Stimulated activated naive CD8-positive, alpha-beta T cell treated with anti-CD3 and anti-CD28 coated beads, Interleukin-15, Interleukin-2, amounts not matched to agents 100 U/mL and 50 U/mL, for 24 hours (primary cell): ENCODE measurements around the gene WFDC8.
"Not testable (repeated sequence)": the region's sequence is repeated elsewhere in the genome, so short reads cannot be mapped to it uniquely, and the experiment has no call there.

Experiments used
- ATAC-seq: fragments of 150-1000 bp; cut with Tn5 transposase; one replicate; pipeline ENCODE4 v1.10.0; 2021
- DNase-seq: peaks from one replicate; pipeline ENCODE4 v3.0.0; 2021

Gene WFDC8

GRCh38 chr20:45579184-45579583 is at the start of gene WFDC8:
Gene WFDC8 (minus strand): TSS chr20:45579284. CDS start chr20:45579247, 37 bp downstream.
- DNase-seq (no peak), ATAC-seq (no peak)

GRCh38 chr20:45626540-45626939 is 47.5 kb upstream of the WFDC8 start:
- DNase-seq (no peak), ATAC-seq (no peak)

- no peak for ATAC-seq
- no peak for DNase-seq
These were observed 42.5 kb upstream of the WFDC8 start for GRCh38 chr20:45621593-45621992.

- no peak for DNase-seq
- no peak for ATAC-seq
These were observed 38.5 kb upstream of the WFDC8 start for GRCh38 chr20:45617591-45617990.

GRCh38 chr20:45612314-45612713 is 33.2 kb upstream of the WFDC8 start:
- DNase-seq: no peak
- no peak for ATAC-seq

GRCh38 chr20:45611054-45611453 is 32.0 kb upstream of the WFDC8 start:
- ATAC-seq (peak; percentile 95), DNase-seq (peak; percentile 52)

- no peak for ATAC-seq
- DNase-seq: no peak
These were observed 28.7 kb upstream of the WFDC8 start for GRCh38 chr20:45607810-45608209.

- DNase-seq: no peak
- no peak for ATAC-seq
These were observed 16.2 kb upstream of the WFDC8 start for GRCh38 chr20:45595235-45595634.

- DNase-seq (no peak), ATAC-seq (no peak)
These were observed 14.4 kb upstream of the WFDC8 start for GRCh38 chr20:45593498-45593897.

GRCh38 chr20:45592574-45593189 is 13.6 kb upstream of the WFDC8 start:
- peak; percentile 52 for ATAC-seq
- peak; percentile 19 for DNase-seq

- no peak for ATAC-seq
- no peak for DNase-seq
These were observed 10.6 kb upstream of the WFDC8 start for GRCh38 chr20:45589725-45590124.

- no peak for DNase-seq
- ATAC-seq: no peak
These were observed 9.7 kb upstream of the WFDC8 start for GRCh38 chr20:45588800-45589199.

- not testable (repeated sequence) for ATAC-seq, DNase-seq
These were observed 6.9 kb upstream of the WFDC8 start for GRCh38 chr20:45585986-45586385.

- ATAC-seq, DNase-seq: not testable (repeated sequence)
These were observed 5.2 kb upstream of the WFDC8 start for GRCh38 chr20:45584294-45584693.

- ATAC-seq: no peak
These were observed 4.4 kb upstream of the WFDC8 start for GRCh38 chr20:45583502-45583901.

GRCh38 chr20:45581702-45582101 is 2.6 kb upstream of the WFDC8 start:
- DNase-seq (no peak), ATAC-seq (no peak)

More at GRCh38 chr20:45583502-45583901, 4.4 kb upstream of the WFDC8 start:
- no peak for DNase-seq

- DNase-seq (no peak), ATAC-seq (no peak)
These were observed 853 bp downstream of the WFDC8 start for GRCh38 chr20:45578231-45578630.

GRCh38 chr20:45576995-45577394 is 2.1 kb downstream of the WFDC8 start:
- ATAC-seq (no peak), DNase-seq (no peak)

- DNase-seq (no peak), ATAC-seq (no peak)
These were observed 3.2 kb downstream of the WFDC8 start for GRCh38 chr20:45575931-45576330.

GRCh38 chr20:45569650-45570049 is 9.4 kb downstream of the WFDC8 start:
- not testable (repeated sequence) for ATAC-seq, DNase-seq

- ATAC-seq (no peak), DNase-seq (no peak)
These were observed 14.3 kb downstream of the WFDC8 start for GRCh38 chr20:45564760-45565276.

GRCh38 chr20:45555198-45555597 is 23.9 kb downstream of the WFDC8 start:
- ATAC-seq (no peak), DNase-seq (no peak)

- no peak for DNase-seq
- ATAC-seq: no peak
These were observed 26.6 kb downstream of the WFDC8 start for GRCh38 chr20:45552456-45552855.

GRCh38 chr20:45550765-45551164 is 28.3 kb downstream of the WFDC8 start:
- DNase-seq (no peak), ATAC-seq (no peak)
